HG03342 (cell line): ENCODE data around the gene PALLD.
"Not testable (repeated sequence)": the region's sequence is repeated elsewhere in the genome, so short reads cannot be mapped to it uniquely, and the experiment has no call there.

Experiments used
- ATAC-seq: cut with Tn5 transposase; IDR thresholded peaks from one replicate; pipeline ENCODE4 v1.9.1; 2021; ENCODE audit warnings: mild to moderate bottlenecking, moderate library complexity; ENCODE audit not compliant: unreplicated experiment

The PALLD gene

GRCh38 chr4:168490711-168491110 is 6.1 kb upstream of the PALLD start:
- ATAC-seq = no peak

- ATAC-seq = no peak
Observed at GRCh38 chr4:168491563-168491962, 5.3 kb upstream of the PALLD start.

- no peak for ATAC-seq
Observed at GRCh38 chr4:168498251-168498650, 1.4 kb downstream of the PALLD start.

GRCh38 chr4:168499241-168499640 is 2.4 kb downstream of the PALLD start:
- ATAC-seq = no peak

GRCh38 chr4:168501407-168501806 is 4.6 kb downstream of the PALLD start:
- ATAC-seq = no peak

- ATAC-seq = no peak
Observed at GRCh38 chr4:168502861-168503260, 6.0 kb downstream of the PALLD start.

- ATAC-seq = no peak
Observed at GRCh38 chr4:168503652-168504362, 7.0 kb downstream of the PALLD start.

GRCh38 chr4:168504526-168504925 is 7.7 kb downstream of the PALLD start:
- no peak for ATAC-seq

- ATAC-seq = no peak
Observed at GRCh38 chr4:168506014-168506413, 9.2 kb downstream of the PALLD start.

GRCh38 chr4:168507178-168507815 is 10.4 kb downstream of the PALLD start:
- no peak for ATAC-seq

- no peak for ATAC-seq
Observed at GRCh38 chr4:168508683-168509082, 11.8 kb downstream of the PALLD start.

- no peak for ATAC-seq
Observed at GRCh38 chr4:168509786-168510185, 12.9 kb downstream of the PALLD start.

GRCh38 chr4:168511780-168512489 is 15.1 kb downstream of the PALLD start:
- ATAC-seq = no peak

- ATAC-seq = not testable (repeated sequence)
Observed at GRCh38 chr4:168513826-168514225, 17.0 kb downstream of the PALLD start.

- no peak for ATAC-seq
Observed at GRCh38 chr4:168514249-168514852, 17.5 kb downstream of the PALLD start.

GRCh38 chr4:168515222-168516011 is 18.6 kb downstream of the PALLD start:
- ATAC-seq = no peak

- no peak for ATAC-seq
Observed at GRCh38 chr4:168516841-168517240, 20.0 kb downstream of the PALLD start.

GRCh38 chr4:168519576-168519975 is 22.7 kb downstream of the PALLD start:
- no peak for ATAC-seq

- no peak for ATAC-seq
Observed at GRCh38 chr4:168521721-168522120, 24.9 kb downstream of the PALLD start.

GRCh38 chr4:168522356-168522755 is 25.5 kb downstream of the PALLD start:
- no peak for ATAC-seq
